A549 (cell line): ENCODE results near the gene SPIB. TPM values are rescaled to one million over a fixed set of nuclear protein-coding genes. Genes with fewer than 3 reads are reported as not detected.

Source experiments
- ATAC-seq, 2 experiments: fragments of 200-7000 bp in 1 of 2; fragments of >200 bp in 1 of 2; cut with Nextera tagmentation in 1 of 2; cut with Tn5 transposase in 1 of 2; 3 replicates each; pipeline versions ENCODE4 v1.8.0 to v1.9.1; 2018 to 2020; ENCODE audit warnings: mild to moderate bottlenecking in 1 of 2, moderate library complexity in 1 of 2
- CTCF ChIA-PET: fragments of 300-600 bp; sonication (Branson Sonifier 250); formaldehyde crosslinking; extraction: SDS; loops from one replicate; lab custom pipeline; 2021; ENCODE audit warnings: antibody characterized with exemption, inconsistent platforms; lab: Yijun Ruan, JAX
- POLR2A ChIA-PET: fragments of 350-600 bp; formaldehyde crosslinking; extraction: SDS; loops from one replicate; lab custom pipeline; 2021; ENCODE audit warnings: antibody characterized with exemption, inconsistent platforms; lab: Yijun Ruan, JAX
- DNase-seq, 2 experiments: peaks; one replicate each; pipeline versions ENCODE4 v3.0.0 to v3.0.0-alpha.2; 2011 to 2016; ENCODE audit warnings: low read depth in 1 of 2, low spot score in 1 of 2
- FAIRE-seq: peaks from 2 replicates; lab custom pipeline; 2011; peaks lifted over from hg19 to GRCh38; lab: Jason Lieb, UNC
- H3K27ac ChIP-seq, 2 experiments: fragments of >200 bp; sonication (Bioruptor Twin); formaldehyde crosslinking; 3 replicates each; pipeline ENCODE4 v1.5.1; 2016 to 2017
- H3K4me1 ChIP-seq: fragments of >200 bp; sonication (Bioruptor Twin); formaldehyde crosslinking; 3 replicates; pipeline ENCODE4 v1.6.1; 2016
- H3K4me2 ChIP-seq: fragments of >200 bp; sonication (Bioruptor Twin); formaldehyde crosslinking; 3 replicates; pipeline ENCODE4 v1.6.1; 2016
- H3K4me3 ChIP-seq: fragments of >200 bp; sonication (Bioruptor Twin); formaldehyde crosslinking; 3 replicates; pipeline ENCODE4 v1.5.1; 2016
- H3K9me3 ChIP-seq: fragments of >200 bp; sonication (Bioruptor Twin); formaldehyde crosslinking; 3 replicates; pipeline ENCODE4 v1.6.1; 2016
- BCL3 ChIP-seq: fragments of >200 bp; sonication (Bioruptor Twin); formaldehyde crosslinking; IDR thresholded peaks from 3 replicates; pipeline ENCODE4 v1.6.1; 2016
- BHLHE40 ChIP-seq: IDR thresholded peaks from 2 replicates; pipeline ENCODE4 v1.6.1; 2012; ENCODE audit warnings: low read depth, low read length, inconsistent platforms
- CHD2 ChIP-seq: fragments of 150-350 bp; IDR thresholded peaks from 2 replicates; pipeline ENCODE4 v1.6.1; 2014; ENCODE audit warnings: low read length; ENCODE audit not compliant: partially characterized antibody
- CTCF ChIP-seq: fragments of >200 bp; sonication (Bioruptor Twin); formaldehyde crosslinking; IDR thresholded peaks from 3 replicates; pipeline ENCODE4 v1.5.1; 2016
- E2F6 ChIP-seq: IDR thresholded peaks from 2 replicates; pipeline ENCODE4 v1.6.1; 2012; ENCODE audit warnings: low read depth, borderline replicate concordance
- ELK1 ChIP-seq: fragments of 150-350 bp; IDR thresholded peaks from 2 replicates; pipeline ENCODE4 v1.6.1; 2014; ENCODE audit warnings: low read depth, mild to moderate bottlenecking, low read length
- EP300 ChIP-seq, 2 experiments: fragments of >200 bp; sonication (Bioruptor Twin); formaldehyde crosslinking; IDR thresholded peaks; 2 replicates in 1 of 2; 3 replicates in 1 of 2; pipeline ENCODE4 v1.6.1; 2016 to 2017
- ESRRA ChIP-seq: fragments of 150-350 bp; IDR thresholded peaks from 2 replicates; pipeline ENCODE4 v1.6.1; 2014; ENCODE audit warnings: mild to moderate bottlenecking, low read length, borderline replicate concordance
- FOSB ChIP-seq: fragments of 250-450 bp; sonication (Bioruptor Pico); IDR thresholded peaks from 2 replicates; pipeline ENCODE4 v1.5.0; 2020; ENCODE audit warnings: mild to moderate bottlenecking, moderate library complexity
- FOSL2 ChIP-seq, 2 experiments: fragments of 450-650 bp in 1 of 2; fragments of >200 bp in 1 of 2; sonication (Bioruptor Twin) in 1 of 2; formaldehyde crosslinking; IDR thresholded peaks; 2 replicates each; pipeline versions ENCODE4 v1.5.0 to v1.6.1; 2016 to 2020; ENCODE audit warnings: mild to moderate bottlenecking in 1 of 2, moderate library complexity in 1 of 2
- HES2 ChIP-seq: fragments of >200 bp; sonication (Bioruptor Twin); formaldehyde crosslinking; IDR thresholded peaks from 2 replicates; pipeline ENCODE4 v1.6.1; 2016
- KDM1A ChIP-seq: fragments of 200-600 bp; sonication (generic); IDR thresholded peaks from 2 replicates; pipeline ENCODE4 v1.6.1; 2016; ENCODE audit warnings: low read depth, mild to moderate bottlenecking
- KDM5A ChIP-seq: fragments of 200-600 bp; sonication (generic); IDR thresholded peaks from 2 replicates; pipeline ENCODE4 v1.6.1; 2016; ENCODE audit warnings: antibody characterized with exemption, mild to moderate bottlenecking
- MAX ChIP-seq: IDR thresholded peaks from 2 replicates; pipeline ENCODE4 v1.6.1; 2012
- MYC ChIP-seq: IDR thresholded peaks from 2 replicates; pipeline ENCODE4 v1.6.1; 2012; ENCODE audit warnings: mild to moderate bottlenecking, inconsistent platforms, low read length, improper control_type of control experiment, borderline replicate concordance
- NFE2L2 ChIP-seq: fragments of 150-350 bp; conservative IDR thresholded peaks from 2 replicates; pipeline ENCODE4 v1.6.1; 2014; ENCODE audit warnings: low read length
- NPAS2 ChIP-seq: fragments of 250-450 bp; sonication (Bioruptor Pico); IDR thresholded peaks from 2 replicates; pipeline ENCODE4 v1.8.0; 2022; ENCODE audit warnings: mild to moderate bottlenecking, moderate library complexity, borderline replicate concordance
- NR3C1 ChIP-seq: fragments of >200 bp; sonication (Bioruptor Twin); formaldehyde crosslinking; IDR thresholded peaks from 3 replicates; pipeline ENCODE4 v1.6.1; 2017
- PBX3 ChIP-seq: IDR thresholded peaks from 2 replicates; pipeline ENCODE4 v1.6.1; 2012
- POLR2A ChIP-seq: IDR thresholded peaks from 2 replicates; pipeline ENCODE4 v1.6.1; 2012; ENCODE audit warnings: mild to moderate bottlenecking, low read length
- RAD21 ChIP-seq, 2 experiments: fragments of >200 bp in 1 of 2; sonication (Bioruptor Twin) in 1 of 2; formaldehyde crosslinking in 1 of 2; IDR thresholded peaks in 1 of 2; conservative IDR thresholded peaks in 1 of 2; 2 replicates in 1 of 2; 3 replicates in 1 of 2; pipeline ENCODE4 v1.6.1; 2012 to 2018; ENCODE audit warnings: inconsistent platforms in 1 of 2
- RARB ChIP-seq: fragments of 250-450 bp; sonication (Bioruptor Pico); IDR thresholded peaks from 2 replicates; pipeline ENCODE4 v1.8.0; 2021; ENCODE audit warnings: mild to moderate bottlenecking, moderate library complexity
- RCOR1 ChIP-seq: fragments of 150-350 bp; IDR thresholded peaks from 2 replicates; pipeline ENCODE4 v1.6.1; 2014; ENCODE audit warnings: antibody characterized with exemption, low read length, low read depth
- RNF2 ChIP-seq: fragments of 200-600 bp; sonication (generic); IDR thresholded peaks from 2 replicates; pipeline ENCODE4 v1.6.1; 2016; ENCODE audit warnings: low read depth, mild to moderate bottlenecking, antibody characterized with exemption, moderate library complexity, borderline replicate concordance
- SMC3 ChIP-seq: fragments of >200 bp; sonication (Bioruptor Twin); formaldehyde crosslinking; IDR thresholded peaks from 3 replicates; pipeline ENCODE4 v1.6.1; 2018; ENCODE audit warnings: inconsistent platforms
- SREBF2 ChIP-seq: fragments of 450-650 bp; IDR thresholded peaks from 2 replicates; pipeline ENCODE4 v1.6.1; 2014; ENCODE audit warnings: mild to moderate bottlenecking, moderate library complexity
- TFCP2L1 ChIP-seq: fragments of 250-450 bp; sonication (Bioruptor Pico); IDR thresholded peaks from 2 replicates; pipeline ENCODE4 v1.5.0; 2021; ENCODE audit warnings: mild to moderate bottlenecking
- TP53 ChIP-seq: fragments of 250-450 bp; sonication (Bioruptor Pico); IDR thresholded peaks from 2 replicates; pipeline ENCODE4 v1.5.0; 2021; ENCODE audit warnings: mild to moderate bottlenecking, moderate library complexity
- ZC3H11A ChIP-seq: fragments of 450-650 bp; IDR thresholded peaks from 2 replicates; pipeline ENCODE4 v1.6.1; 2014; ENCODE audit warnings: antibody characterized with exemption, mild to moderate bottlenecking
- WGBS: methylation state at CpG from one replicate; pipeline ENCODE4 v1.1.6; 2017; ENCODE audit errors: missing lambda C conversion rate; 5-methylcytosine and 5-hydroxymethylcytosine counted together
- polyA plus RNA-seq, 4 experiments: library from polyadenylated mRNA; depleted of rRNA in 3 of 4; stranded (reverse); fragments of >200 nt; fragmentation: RNase III in 1 of 4; extraction: RNeasy Plus Mini Kit Qiagen cat#74134 plus additional on column Dnase treatment in 1 of 4; gene quantifications; 2 replicates in 3 of 4; 3 replicates in 1 of 4; pipeline ENCODE4 v1.2.3, GENCODE V29; 2011 to 2017

The SPIB gene
- polyA plus RNA-seq, 2 of the 4 experiments (the other 2 are of a cell fraction), result 0.03 TPM; not detected in 1

- 77% methylated on average over 31 of the region's 38 CpGs for WGBS
- no peak for DNase-seq
- POLR2A ChIA-PET, result no interaction called here
- ATAC-seq, result no peak
- H3K4me1 ChIP-seq, result peaks cover 11% of the 10 kb centered on the region
- H3K4me2 ChIP-seq, result no peak overlapping the region
- CTCF ChIA-PET, result interaction anchor here (0.7 to 3.5 kb wide), 5 partner anchors 12 to 366 kb away, joined by 3 to 19 read pairs (median 8); no protein-coding TSS in a partner anchor
- no peak for TF ChIP-seq RNF2
- TF ChIP-seq SMC3, result no peak
- TF ChIP-seq MYC, result no peak
- no peak for TF ChIP-seq RAD21 (conservative IDR thresholded peaks at IDR 0.05 in 1 of 2, IDR thresholded peaks at IDR 0.05 in 1 of 2)
- no peak for TF ChIP-seq FOSL2 (IDR thresholded peaks at IDR 0.05)
- no peak for TF ChIP-seq FOSL2 (CRISPR knock-in tag; IDR thresholded peaks at IDR 0.05)
- TF ChIP-seq MAX, result no peak
- no peak for TF ChIP-seq RARB
- no peak for TF ChIP-seq ESRRA
- TF ChIP-seq NFE2L2, result no peak
- no peak for TF ChIP-seq PBX3
- TF ChIP-seq HES2, result no peak
- TF ChIP-seq POLR2A, result no peak
- TF ChIP-seq CHD2, result no peak
- TF ChIP-seq ZC3H11A, result no peak
- no peak for TF ChIP-seq EP300 (IDR thresholded peaks at IDR 0.05)
- TF ChIP-seq SREBF2, result no peak
- no peak for TF ChIP-seq KDM5A
- TF ChIP-seq FOSB, result no peak
- no peak for TF ChIP-seq RCOR1
- TF ChIP-seq E2F6, result no peak
- H3K9me3 ChIP-seq, result no peaks in the 10 kb centered on the region
- FAIRE-seq, result no peak
- H3K27ac ChIP-seq, result no peak overlapping the region
- H3K4me3 ChIP-seq, result no peak overlapping the region
Observed at GRCh38 chr19:50427997-50428425, 9.3 kb downstream of the SPIB start.

- no peak for FAIRE-seq
- POLR2A ChIA-PET, result no interaction called here
Observed at GRCh38 chr19:50428772-50429463, 10.2 kb downstream of the SPIB start.

More at GRCh38 chr19:50428772-50429463, 10.2 kb downstream of the SPIB start:
- H3K27ac ChIP-seq, result no peak overlapping the region
- no peak for DNase-seq
- ATAC-seq, result no peak
- 51% methylated on average over 6 of the region's 7 CpGs for WGBS
- no peak for TF ChIP-seq RARB
- TF ChIP-seq CHD2, result no peak
- no peak for TF ChIP-seq TFCP2L1
- no peak for TF ChIP-seq KDM5A
- no peak for TF ChIP-seq CTCF
- no peak for TF ChIP-seq ZC3H11A
- no peak for TF ChIP-seq NFE2L2
- no peak for TF ChIP-seq BCL3
- TF ChIP-seq SREBF2, result no peak
- no peak for TF ChIP-seq BHLHE40
- no peak for TF ChIP-seq TP53 (CRISPR knock-in tag)
- no peak for TF ChIP-seq NPAS2 (CRISPR knock-in tag)
- no peak for TF ChIP-seq KDM1A
- TF ChIP-seq PBX3, result no peak
- no peak for TF ChIP-seq NR3C1
- no peak for TF ChIP-seq ESRRA
- no peak for TF ChIP-seq ELK1
- TF ChIP-seq, all 56 proteins: peak for 0
- CTCF ChIA-PET, result interaction anchor here (0.6 to 3.5 kb wide), 9 partner anchors 11 to 60 kb away, joined by 3 to 19 read pairs (median 4); no protein-coding TSS in a partner anchor
- Histone ChIP-seq H3K9me3 (no peaks in the 10 kb centered on the region), H3K4me3 (no peak overlapping the region), H3K4me1 (peaks cover 11% of the 10 kb centered on the region), H3K4me2 (no peak overlapping the region)
